ENCODE data around the gene GAB3.
A peak's percentile ranks its signal among the peaks of the same experiment; 100 is the strongest.

Gene GAB3

GRCh38 chrX:154775419-154776349 is 24.8 kb upstream of the GAB3 start:
- no peak overlapping the region for H3K4me3 ChIP-seq (ENCODE audit: low read length)
- peak; percentile 69 for DNase-seq (ENCODE audit: low read depth)
- no peak for TF ChIP-seq CTCF (IDR thresholded peaks at IDR 0.05; ENCODE audit: insufficient read depth, low read depth, low read length, missing control alignments)

GRCh38 chrX:154774622-154775021 is 23.7 kb upstream of the GAB3 start:
- no peak for TF ChIP-seq CTCF (IDR thresholded peaks at IDR 0.05; ENCODE audit: insufficient read depth, low read depth, low read length, missing control alignments)
- DNase-seq (ENCODE audit: low read depth), result no peak

GRCh38 chrX:154762537-154763296 is 11.8 kb upstream of the GAB3 start, which contains the start of gene DKC1:
TSS of gene DKC1 (plus strand) at chrX:154762864. CDS start at chrX:154762966, 102 bp downstream.
- no peak for TF ChIP-seq CTCF (IDR thresholded peaks at IDR 0.05; ENCODE audit: insufficient read depth, low read depth, low read length, missing control alignments)
- peak; percentile 96 for DNase-seq (ENCODE audit: low read depth)
- peak within 1 kb of the TSS; percentile 73 for H3K4me3 ChIP-seq (ENCODE audit: low read length)

More at GRCh38 chrX:154774622-154775021, 23.7 kb upstream of the GAB3 start:
- H3K4me3 ChIP-seq (ENCODE audit: low read length), result no peak overlapping the region

GRCh38 chrX:154761977-154762536 is 11.2 kb upstream of the GAB3 start:
- no peak for TF ChIP-seq CTCF (IDR thresholded peaks at IDR 0.05; ENCODE audit: insufficient read depth, low read depth, low read length, missing control alignments)

GRCh38 chrX:154758696-154759095 is 7.8 kb upstream of the GAB3 start:
- no peak for TF ChIP-seq CTCF (IDR thresholded peaks at IDR 0.05; ENCODE audit: insufficient read depth, low read depth, low read length, missing control alignments)
- no peak overlapping the region for H3K4me3 ChIP-seq (ENCODE audit: low read length)
- no peak for DNase-seq (ENCODE audit: low read depth)

More at GRCh38 chrX:154761977-154762536, 11.2 kb upstream of the GAB3 start:
- no peak for DNase-seq (ENCODE audit: low read depth)
- H3K4me3 ChIP-seq (ENCODE audit: low read length), result peak overlapping the region; percentile 51

- H3K4me3 ChIP-seq (ENCODE audit: low read length), result no peak overlapping the region
- no peak for TF ChIP-seq CTCF (IDR thresholded peaks at IDR 0.05; ENCODE audit: insufficient read depth, low read depth, low read length, missing control alignments)
- no peak for DNase-seq (ENCODE audit: low read depth)
Measured at GRCh38 chrX:154751669-154752271, 893 bp upstream of the GAB3 start.

All from epithelial cell of esophagus (primary cell).